Measurements from ENCODE around the gene GDNF.
"Not testable (repeated sequence)": the region's sequence is repeated elsewhere in the genome, so short reads cannot be mapped to it uniquely, and the experiment has no call there.

Gene GDNF

DNA sequence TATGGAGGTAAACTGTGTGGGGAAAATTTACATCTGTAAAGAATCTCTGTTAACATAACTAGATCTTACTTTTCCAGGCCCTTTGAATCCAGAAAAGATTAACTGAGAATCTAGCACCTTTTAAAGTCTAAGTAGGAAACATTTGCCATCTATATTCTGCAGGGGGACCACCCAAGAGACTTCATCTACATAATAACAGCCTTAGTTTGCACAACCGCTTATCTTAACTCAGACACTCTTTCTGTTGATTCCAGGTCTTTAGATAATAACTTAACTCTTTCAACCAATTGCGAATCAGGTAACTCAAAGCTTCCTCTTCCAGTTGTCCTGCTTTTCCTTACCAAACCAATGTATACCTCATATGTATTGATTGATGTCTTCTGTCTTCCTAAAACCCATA lies 53.4 kb downstream of the GDNF start:
- Mint-ChIP-seq H3K4me3 (no peak overlapping the region), H3K4me1 (no peaks in the 10 kb centered on the region), H3K9me3 (no peaks in the 10 kb centered on the region), H3K27ac (ENCODE audit: low read depth) (no peak overlapping the region), H3K36me3 (ENCODE audit: insufficient read depth) (peaks cover 2% of the 10 kb centered on the region), H3K27me3 (peaks cover 45% of the 10 kb centered on the region)
- no peak for DNase-seq (ENCODE audit: low spot score in 2 of 2)
- no peak for ATAC-seq (replicated peaks; ENCODE audit: extremely low read depth, poor library complexity, severe bottlenecking)

DNA sequence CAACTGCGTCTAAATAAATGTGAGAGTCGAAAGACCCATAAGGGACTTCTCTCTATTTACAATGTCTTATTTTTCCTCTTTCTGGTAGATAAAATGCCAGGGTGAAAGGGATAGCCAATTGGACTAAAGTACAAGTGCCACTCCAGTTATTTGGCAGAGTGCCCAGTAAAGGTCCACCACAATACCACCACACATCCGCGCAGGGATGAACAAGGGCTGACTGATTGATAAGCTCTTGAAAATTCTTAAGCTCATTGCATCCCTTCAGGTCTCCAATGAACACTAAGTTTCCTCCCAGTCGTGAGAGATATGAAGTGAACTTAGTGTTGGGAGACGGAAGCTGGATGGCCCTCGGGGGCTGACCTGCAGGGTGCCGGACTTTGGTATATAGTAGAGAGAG lies 58.4 kb downstream of the GDNF start:
- H3K4me1 Mint-ChIP-seq; DNase-seq (ENCODE audit: low spot score in 2 of 2); ATAC-seq (replicated peaks; ENCODE audit: extremely low read depth, poor library complexity, severe bottlenecking); H3K27ac Mint-ChIP-seq (ENCODE audit: low read depth); H3K36me3 Mint-ChIP-seq (ENCODE audit: insufficient read depth); H3K4me3 Mint-ChIP-seq; H3K9me3 Mint-ChIP-seq: not testable (repeated sequence)
- H3K27me3 Mint-ChIP-seq = peaks cover 22% of the 10 kb centered on the region

DNA sequence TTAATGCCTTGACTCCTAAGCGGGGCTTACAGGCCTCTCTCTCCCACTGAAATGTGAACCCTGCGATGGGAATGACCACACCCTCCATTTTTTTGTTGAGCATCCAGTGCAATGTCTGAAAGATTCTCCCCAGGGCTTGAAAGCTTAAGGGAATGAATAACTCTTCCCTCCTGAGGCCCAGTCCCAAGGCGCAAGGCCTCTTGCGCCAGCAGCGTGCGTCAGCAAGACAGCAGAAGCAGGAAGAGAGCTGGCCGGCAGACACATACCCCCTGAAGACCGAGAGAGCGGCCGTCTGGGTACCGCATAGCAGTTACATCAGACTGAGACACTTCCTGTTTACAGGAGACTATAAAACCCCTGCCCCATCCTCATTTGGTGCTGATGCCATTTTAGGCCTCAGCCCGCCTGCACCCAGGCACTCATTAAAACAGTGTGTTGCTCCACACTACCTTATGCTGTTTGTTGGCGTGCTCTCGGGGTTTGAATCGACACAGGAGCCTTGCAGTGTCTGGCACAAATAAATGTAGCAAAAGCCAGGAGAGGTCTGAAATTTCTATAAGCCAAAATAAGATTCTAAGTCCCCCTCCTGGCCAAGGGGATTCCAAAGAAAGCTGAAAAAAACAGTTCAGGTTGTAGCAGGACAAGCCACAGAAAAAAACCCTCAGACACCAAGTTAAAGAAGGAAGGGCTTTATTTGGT lies 62.3 kb downstream of the GDNF start:
- H3K27ac Mint-ChIP-seq (ENCODE audit: low read depth) = no peak overlapping the region
- H3K9me3 Mint-ChIP-seq = peaks cover 6% of the 10 kb centered on the region
- peaks cover 3% of the 10 kb centered on the region for H3K36me3 Mint-ChIP-seq (ENCODE audit: insufficient read depth)
- ATAC-seq (replicated peaks; ENCODE audit: extremely low read depth, poor library complexity, severe bottlenecking) (no peak), DNase-seq (ENCODE audit: low spot score in 2 of 2) (no peak)
- no peak overlapping the region for H3K4me3 Mint-ChIP-seq
- H3K4me1 Mint-ChIP-seq = no peaks in the 10 kb centered on the region
- no peaks in the 10 kb centered on the region for H3K27me3 Mint-ChIP-seq

DNA sequence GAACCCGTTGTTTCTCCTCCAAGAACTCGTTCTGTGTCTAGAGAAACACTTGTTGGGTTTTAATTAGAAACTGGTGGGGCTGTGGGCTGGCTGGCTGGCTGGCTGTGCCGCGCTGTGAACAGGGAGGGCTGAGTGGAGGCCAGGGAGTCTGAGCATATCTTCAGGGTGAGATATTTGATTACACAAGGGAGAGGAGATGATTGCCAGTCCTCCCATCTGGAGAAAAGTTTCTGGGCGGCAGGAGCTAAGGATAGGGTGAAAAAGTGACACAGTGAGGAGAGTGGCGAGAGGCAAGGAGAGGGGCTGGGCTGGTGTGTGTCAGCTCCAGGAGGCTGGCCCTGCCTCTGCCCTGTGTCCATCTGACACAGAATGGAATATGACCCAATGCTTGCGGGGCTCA lies 63.0 kb downstream of the GDNF start:
- no peak overlapping the region for H3K4me3 Mint-ChIP-seq
- DNase-seq (ENCODE audit: low spot score in 2 of 2) = no peak
- H3K4me1 Mint-ChIP-seq = no peaks in the 10 kb centered on the region
- H3K27ac Mint-ChIP-seq (ENCODE audit: low read depth) = peak overlapping the region; percentile 17
- peaks cover 6% of the 10 kb centered on the region for H3K9me3 Mint-ChIP-seq
- H3K36me3 Mint-ChIP-seq (ENCODE audit: insufficient read depth) = peaks cover 3% of the 10 kb centered on the region
- no peak for ATAC-seq (replicated peaks; ENCODE audit: extremely low read depth, poor library complexity, severe bottlenecking)
- H3K27me3 Mint-ChIP-seq = no peaks in the 10 kb centered on the region

DNA sequence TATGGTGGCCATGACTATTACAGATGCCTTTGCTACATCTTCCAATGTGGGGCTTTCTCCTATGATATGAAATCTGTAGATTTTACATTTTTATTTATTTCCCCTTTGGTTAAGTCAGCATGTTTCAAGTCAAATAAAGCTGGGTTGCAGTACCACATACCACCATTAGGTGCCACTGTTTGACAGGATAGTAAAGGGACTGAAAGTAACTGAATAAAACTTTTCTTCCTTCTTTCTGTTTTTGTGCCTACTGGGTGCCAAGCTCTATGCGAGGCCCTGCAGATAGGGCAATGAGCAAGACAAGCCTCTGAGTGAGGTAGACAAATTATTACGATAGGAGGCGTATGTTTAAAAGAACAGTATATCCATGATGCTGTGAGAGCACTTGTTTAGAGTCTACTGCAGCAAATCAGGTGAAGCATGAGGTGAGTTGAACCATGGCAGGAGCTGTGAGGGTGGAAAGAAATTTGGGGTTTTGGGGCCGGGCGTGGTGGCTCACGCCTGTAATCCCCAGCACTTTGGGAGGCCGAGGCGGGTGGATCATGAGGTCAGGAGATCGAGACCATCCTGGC lies 64.8 kb downstream of the GDNF start:
- no peak for DNase-seq (ENCODE audit: low spot score in 2 of 2)
- ATAC-seq (replicated peaks; ENCODE audit: extremely low read depth, poor library complexity, severe bottlenecking) = no peak
- H3K9me3 Mint-ChIP-seq = peaks cover 6% of the 10 kb centered on the region
- H3K27me3 Mint-ChIP-seq = peaks cover 12% of the 10 kb centered on the region
- H3K36me3 Mint-ChIP-seq (ENCODE audit: insufficient read depth) = peaks cover 2% of the 10 kb centered on the region
- no peak overlapping the region for H3K27ac Mint-ChIP-seq (ENCODE audit: low read depth)
- H3K4me3 Mint-ChIP-seq = no peak overlapping the region
- H3K4me1 Mint-ChIP-seq = no peaks in the 10 kb centered on the region

DNA sequence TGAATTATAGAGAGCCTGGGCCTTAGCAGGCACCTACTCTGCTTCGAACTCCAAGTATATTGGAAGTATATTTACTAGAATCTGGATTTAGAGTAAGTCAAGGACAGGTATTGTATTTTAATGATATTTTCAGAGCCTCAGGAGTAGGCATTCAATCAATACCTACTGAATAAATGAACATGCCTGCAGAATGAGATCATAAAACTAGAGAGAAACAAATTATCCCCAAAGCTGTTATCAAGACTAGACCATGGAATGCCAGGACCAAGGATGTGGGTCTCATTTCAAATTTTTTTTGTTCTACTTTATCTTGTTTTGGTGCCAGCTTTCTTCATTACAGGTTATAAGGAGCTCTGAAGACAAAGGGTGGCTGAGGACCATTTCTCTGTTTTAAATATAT lies 66.0 kb downstream of the GDNF start:
- Mint-ChIP-seq H3K27ac (ENCODE audit: low read depth) (no peak overlapping the region), H3K4me1 (no peaks in the 10 kb centered on the region), H3K36me3 (ENCODE audit: insufficient read depth) (peaks cover 3% of the 10 kb centered on the region), H3K9me3 (peaks cover 6% of the 10 kb centered on the region), H3K4me3 (no peak overlapping the region), H3K27me3 (peaks cover 24% of the 10 kb centered on the region)
- DNase-seq (ENCODE audit: low spot score in 2 of 2) = no peak
- ATAC-seq (replicated peaks; ENCODE audit: extremely low read depth, poor library complexity, severe bottlenecking) = no peak

- ATAC-seq (replicated peaks; ENCODE audit: extremely low read depth, poor library complexity, severe bottlenecking) = no peak
- H3K4me1 Mint-ChIP-seq = no peaks in the 10 kb centered on the region
These were observed 67.6 kb downstream of the GDNF start for GRCh38 chr5:37772255-37772654.

DNA sequence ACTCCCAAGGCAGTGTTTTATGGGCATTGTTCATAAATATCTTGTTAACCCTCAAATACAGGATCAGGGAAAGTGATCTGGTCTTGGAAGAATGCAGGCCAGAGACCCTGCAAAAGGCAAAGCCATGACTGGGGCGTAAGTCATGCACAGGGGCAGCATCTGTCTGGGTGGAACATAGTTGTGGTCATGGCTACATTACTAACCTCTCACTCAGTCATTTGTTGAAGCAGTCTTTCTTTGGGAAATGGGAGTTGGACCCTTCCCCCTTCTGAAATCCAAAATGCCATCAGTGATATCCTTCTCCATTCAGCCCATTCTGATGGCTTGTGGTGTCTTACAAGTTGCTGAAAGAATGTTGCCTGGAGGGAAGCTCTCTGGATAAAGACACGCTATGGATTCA lies 68.1 kb downstream of the GDNF start:
- Mint-ChIP-seq H3K36me3 (ENCODE audit: insufficient read depth) (peaks cover 1% of the 10 kb centered on the region), H3K27ac (ENCODE audit: low read depth) (no peak overlapping the region), H3K4me1 (no peaks in the 10 kb centered on the region), H3K27me3 (peaks cover 24% of the 10 kb centered on the region), H3K9me3 (peaks cover 6% of the 10 kb centered on the region), H3K4me3 (no peak overlapping the region)
- no peak for ATAC-seq (replicated peaks; ENCODE audit: extremely low read depth, poor library complexity, severe bottlenecking)
- DNase-seq (ENCODE audit: low spot score in 2 of 2) = no peak

More at GRCh38 chr5:37772255-37772654, 67.6 kb downstream of the GDNF start:
- Mint-ChIP-seq H3K9me3 (peaks cover 6% of the 10 kb centered on the region), H3K27ac (ENCODE audit: low read depth) (no peak overlapping the region), H3K36me3 (ENCODE audit: insufficient read depth) (peaks cover 1% of the 10 kb centered on the region), H3K27me3 (peaks cover 24% of the 10 kb centered on the region), H3K4me3 (no peak overlapping the region)
- DNase-seq (ENCODE audit: low spot score in 2 of 2) = no peak

- Mint-ChIP-seq H3K27ac (ENCODE audit: low read depth) (no peak overlapping the region), H3K27me3 (peaks cover 24% of the 10 kb centered on the region)
- ATAC-seq (replicated peaks; ENCODE audit: extremely low read depth, poor library complexity, severe bottlenecking) = no peak
These were observed 68.6 kb downstream of the GDNF start for GRCh38 chr5:37771203-37771611.

GRCh38 chr5:37770786-37771185 lies 69.1 kb downstream of the GDNF start:
- ATAC-seq (replicated peaks; ENCODE audit: extremely low read depth, poor library complexity, severe bottlenecking) = no peak
- no peak overlapping the region for H3K4me3 Mint-ChIP-seq

More at GRCh38 chr5:37771203-37771611, 68.6 kb downstream of the GDNF start:
- no peak for DNase-seq (ENCODE audit: low spot score in 2 of 2)
- Mint-ChIP-seq H3K9me3 (peaks cover 6% of the 10 kb centered on the region), H3K4me1 (no peaks in the 10 kb centered on the region), H3K4me3 (no peak overlapping the region), H3K36me3 (ENCODE audit: insufficient read depth) (peaks cover 1% of the 10 kb centered on the region)

GRCh38 chr5:37769840-37770239 lies 70.0 kb downstream of the GDNF start:
- peaks cover 24% of the 10 kb centered on the region for H3K27me3 Mint-ChIP-seq
- peaks cover 1% of the 10 kb centered on the region for H3K36me3 Mint-ChIP-seq (ENCODE audit: insufficient read depth)
- H3K4me1 Mint-ChIP-seq = no peaks in the 10 kb centered on the region
- DNase-seq (ENCODE audit: low spot score in 2 of 2) (no peak), ATAC-seq (replicated peaks; ENCODE audit: extremely low read depth, poor library complexity, severe bottlenecking) (no peak)
- no peak overlapping the region for H3K4me3 Mint-ChIP-seq
- H3K27ac Mint-ChIP-seq (ENCODE audit: low read depth) = no peak overlapping the region
- H3K9me3 Mint-ChIP-seq = peaks cover 1% of the 10 kb centered on the region

More at GRCh38 chr5:37770786-37771185, 69.1 kb downstream of the GDNF start:
- H3K4me1 Mint-ChIP-seq = no peaks in the 10 kb centered on the region
- peaks cover 6% of the 10 kb centered on the region for H3K9me3 Mint-ChIP-seq
- DNase-seq (ENCODE audit: low spot score in 2 of 2) = no peak
- H3K27ac Mint-ChIP-seq (ENCODE audit: low read depth) = no peak overlapping the region
- H3K27me3 Mint-ChIP-seq = peaks cover 24% of the 10 kb centered on the region
- peaks cover 1% of the 10 kb centered on the region for H3K36me3 Mint-ChIP-seq (ENCODE audit: insufficient read depth)

GRCh38 chr5:37769108-37769507 lies 70.7 kb downstream of the GDNF start:
- no peak for ATAC-seq (replicated peaks; ENCODE audit: extremely low read depth, poor library complexity, severe bottlenecking)

GRCh38 chr5:37768371-37768770 lies 71.5 kb downstream of the GDNF start:
- peaks cover 1% of the 10 kb centered on the region for H3K36me3 Mint-ChIP-seq (ENCODE audit: insufficient read depth)
- ATAC-seq (replicated peaks; ENCODE audit: extremely low read depth, poor library complexity, severe bottlenecking) = no peak

More at GRCh38 chr5:37769108-37769507, 70.7 kb downstream of the GDNF start:
- peaks cover 1% of the 10 kb centered on the region for H3K36me3 Mint-ChIP-seq (ENCODE audit: insufficient read depth)
- peaks cover 24% of the 10 kb centered on the region for H3K27me3 Mint-ChIP-seq
- H3K4me3 Mint-ChIP-seq = no peak overlapping the region
- H3K9me3 Mint-ChIP-seq = no peaks in the 10 kb centered on the region
- no peaks in the 10 kb centered on the region for H3K4me1 Mint-ChIP-seq
- DNase-seq (ENCODE audit: low spot score in 2 of 2) = no peak
- H3K27ac Mint-ChIP-seq (ENCODE audit: low read depth) = no peak overlapping the region

More at GRCh38 chr5:37768371-37768770, 71.5 kb downstream of the GDNF start:
- peaks cover 24% of the 10 kb centered on the region for H3K27me3 Mint-ChIP-seq
- H3K4me3 Mint-ChIP-seq = no peak overlapping the region
- DNase-seq (ENCODE audit: low spot score in 2 of 2) = no peak
- no peaks in the 10 kb centered on the region for H3K9me3 Mint-ChIP-seq
- H3K4me1 Mint-ChIP-seq = no peaks in the 10 kb centered on the region
- no peak overlapping the region for H3K27ac Mint-ChIP-seq (ENCODE audit: low read depth)

Measured in central memory CD8-positive, alpha-beta T cell (primary cell).